HEK293 (cell line): ENCODE data around the gene PAK4.

Experiments used
- CTCF ChIA-PET: fragments of 350-600 bp; formaldehyde crosslinking; extraction: SDS; loops from one replicate; lab custom pipeline; 2021; ENCODE audit warnings: antibody characterized with exemption; lab: Yijun Ruan, JAX
- POLR2A ChIA-PET: fragments of 300-600 bp; formaldehyde crosslinking; extraction: SDS; loops from one replicate; lab custom pipeline; 2020; ENCODE audit warnings: antibody characterized with exemption, inconsistent platforms; lab: Yijun Ruan, JAX
- H3K27ac ChIP-seq: fragments of 200-500 bp; sonication (Bioruptor generic); 2 replicates; pipeline ENCODE4 v1.5.1; 2014; ENCODE audit warnings: low read depth, low read length, control low read depth, inconsistent platforms; ENCODE audit errors: extremely low read depth
- H3K36me3 ChIP-seq, 2 experiments: fragments of 200-500 bp in 1 of 2; sonication (Bioruptor generic) in 1 of 2; 1 replicate in 1 of 2; 2 replicates in 1 of 2; pipeline ENCODE4 v1.5.1; 2014 to 2017; ENCODE audit warnings: inconsistent platforms in 2 of 2, low read length in 2 of 2; ENCODE audit not compliant: control insufficient read depth in 2 of 2, insufficient read depth in 1 of 2
- H3K4me1 ChIP-seq: fragments of 200-500 bp; sonication (Bioruptor generic); 2 replicates; pipeline ENCODE4 v1.5.1; 2014; ENCODE audit warnings: mild to moderate bottlenecking, low read length, inconsistent platforms; ENCODE audit not compliant: control insufficient read depth, insufficient read depth
- H3K4me3 ChIP-seq: 2 replicates; pipeline ENCODE4 v1.5.1; 2011; ENCODE audit warnings: low read depth, mild to moderate bottlenecking, control low read depth, low read length, moderate library complexity
- H3K9me3 ChIP-seq: fragments of 200-500 bp; sonication (Bioruptor generic); 2 replicates; pipeline ENCODE4 v1.5.1; 2014; ENCODE audit warnings: low read depth, low read length, inconsistent platforms; ENCODE audit not compliant: control insufficient read depth, insufficient read depth
- EGR2 ChIP-seq: fragments of 450-650 bp; formaldehyde crosslinking; IDR thresholded peaks from 2 replicates; pipeline ENCODE4 v1.5.1; 2016; ENCODE audit warnings: low read depth, missing biosample characterization, missing genetic modification characterization
- GFI1B ChIP-seq: fragments of 450-650 bp; formaldehyde crosslinking; IDR thresholded peaks from 2 replicates; pipeline ENCODE4 v1.5.1; 2016; ENCODE audit warnings: missing biosample characterization, missing genetic modification characterization
- GLIS2 ChIP-seq: fragments of 450-650 bp; formaldehyde crosslinking; IDR thresholded peaks from 2 replicates; pipeline ENCODE4 v1.5.1; 2016; ENCODE audit warnings: missing biosample characterization, missing genetic modification characterization
- HOXC10 ChIP-seq: sonication (generic); formaldehyde crosslinking; IDR thresholded peaks from 2 replicates; pipeline ENCODE4 v1.8.1; 2023; ENCODE audit warnings: mild to moderate bottlenecking, missing genetic modification reagents
- MEIS1 ChIP-seq: sonication (generic); formaldehyde crosslinking; IDR thresholded peaks from 2 replicates; pipeline ENCODE4 v1.8.1; 2022; ENCODE audit warnings: missing genetic modification reagents, mild to moderate bottlenecking, borderline replicate concordance
- MYNN ChIP-seq: fragments of 450-650 bp; formaldehyde crosslinking; IDR thresholded peaks from 2 replicates; pipeline ENCODE4 v1.5.1; 2016; ENCODE audit warnings: missing biosample characterization, missing genetic modification characterization, borderline replicate concordance
- SP7 ChIP-seq: fragments of 450-650 bp; formaldehyde crosslinking; IDR thresholded peaks from 2 replicates; pipeline ENCODE4 v1.5.1; 2016; ENCODE audit warnings: missing biosample characterization, missing genetic modification characterization
- TRIM28 ChIP-seq: IDR thresholded peaks from 2 replicates; pipeline ENCODE4 v1.6.1; 2011; ENCODE audit warnings: low read length, control low read depth, borderline replicate concordance
- ZIC2 ChIP-seq: fragments of 450-650 bp; formaldehyde crosslinking; IDR thresholded peaks from 2 replicates; pipeline ENCODE4 v1.5.1; 2016; ENCODE audit warnings: missing biosample characterization, missing genetic modification characterization
- ZNF10 ChIP-seq: fragments of 450-650 bp; formaldehyde crosslinking; IDR thresholded peaks from 2 replicates; pipeline ENCODE4 v1.5.1; 2017; ENCODE audit warnings: missing biosample characterization, missing genetic modification characterization
- ZNF169 ChIP-seq: fragments of 450-650 bp; formaldehyde crosslinking; IDR thresholded peaks from 2 replicates; pipeline ENCODE4 v1.5.1; 2016; ENCODE audit warnings: missing biosample characterization, missing genetic modification characterization
- ZNF391 ChIP-seq: fragments of 450-650 bp; formaldehyde crosslinking; IDR thresholded peaks from 2 replicates; pipeline ENCODE4 v1.5.1; 2016; ENCODE audit warnings: low read depth, missing biosample characterization, missing genetic modification characterization, borderline replicate concordance
- ZNF473 ChIP-seq: fragments of 450-650 bp; formaldehyde crosslinking; IDR thresholded peaks from 2 replicates; pipeline ENCODE4 v1.5.1; 2017; ENCODE audit warnings: missing biosample characterization, missing genetic modification characterization
- ZNF600 ChIP-seq: fragments of 450-650 bp; formaldehyde crosslinking; IDR thresholded peaks from 2 replicates; pipeline ENCODE4 v1.5.1; 2016; ENCODE audit warnings: missing biosample characterization, missing genetic modification characterization
- ZNF677 ChIP-seq: fragments of 450-650 bp; IDR thresholded peaks from 2 replicates; pipeline ENCODE4 v1.5.0; 2018; ENCODE audit warnings: missing biosample characterization, mild to moderate bottlenecking, missing genetic modification characterization, moderate library complexity
- ZNF768 ChIP-seq: fragments of 450-650 bp; formaldehyde crosslinking; IDR thresholded peaks from 2 replicates; pipeline ENCODE4 v1.5.1; 2018; ENCODE audit warnings: missing biosample characterization, mild to moderate bottlenecking, missing genetic modification characterization
- ZNF776 ChIP-seq: fragments of 450-650 bp; formaldehyde crosslinking; IDR thresholded peaks from 2 replicates; pipeline ENCODE4 v1.5.0; 2017; ENCODE audit warnings: missing biosample characterization, missing genetic modification characterization, borderline replicate concordance
- TF ChIP-seq, protein P1 (sequence below): fragments of 450-650 bp; formaldehyde crosslinking; IDR thresholded peaks from 2 replicates; pipeline ENCODE4 v1.5.1; 2016; ENCODE audit warnings: missing biosample characterization, missing genetic modification characterization
- TF ChIP-seq, protein P2 (sequence below): fragments of 450-650 bp; formaldehyde crosslinking; IDR thresholded peaks from 2 replicates; pipeline ENCODE4 v1.5.1; 2016; ENCODE audit warnings: missing biosample characterization, missing genetic modification characterization
- TF ChIP-seq, protein P3 (sequence below): fragments of 450-650 bp; formaldehyde crosslinking; IDR thresholded peaks from 2 replicates; pipeline ENCODE4 v1.5.1; 2016; ENCODE audit warnings: missing biosample characterization, missing genetic modification characterization
- TF ChIP-seq, protein P4 (sequence below): fragments of 450-650 bp; formaldehyde crosslinking; IDR thresholded peaks from 2 replicates; pipeline ENCODE4 v1.5.1; 2016; ENCODE audit warnings: missing biosample characterization, missing genetic modification characterization, borderline replicate concordance

The PAK4 gene

DNA sequence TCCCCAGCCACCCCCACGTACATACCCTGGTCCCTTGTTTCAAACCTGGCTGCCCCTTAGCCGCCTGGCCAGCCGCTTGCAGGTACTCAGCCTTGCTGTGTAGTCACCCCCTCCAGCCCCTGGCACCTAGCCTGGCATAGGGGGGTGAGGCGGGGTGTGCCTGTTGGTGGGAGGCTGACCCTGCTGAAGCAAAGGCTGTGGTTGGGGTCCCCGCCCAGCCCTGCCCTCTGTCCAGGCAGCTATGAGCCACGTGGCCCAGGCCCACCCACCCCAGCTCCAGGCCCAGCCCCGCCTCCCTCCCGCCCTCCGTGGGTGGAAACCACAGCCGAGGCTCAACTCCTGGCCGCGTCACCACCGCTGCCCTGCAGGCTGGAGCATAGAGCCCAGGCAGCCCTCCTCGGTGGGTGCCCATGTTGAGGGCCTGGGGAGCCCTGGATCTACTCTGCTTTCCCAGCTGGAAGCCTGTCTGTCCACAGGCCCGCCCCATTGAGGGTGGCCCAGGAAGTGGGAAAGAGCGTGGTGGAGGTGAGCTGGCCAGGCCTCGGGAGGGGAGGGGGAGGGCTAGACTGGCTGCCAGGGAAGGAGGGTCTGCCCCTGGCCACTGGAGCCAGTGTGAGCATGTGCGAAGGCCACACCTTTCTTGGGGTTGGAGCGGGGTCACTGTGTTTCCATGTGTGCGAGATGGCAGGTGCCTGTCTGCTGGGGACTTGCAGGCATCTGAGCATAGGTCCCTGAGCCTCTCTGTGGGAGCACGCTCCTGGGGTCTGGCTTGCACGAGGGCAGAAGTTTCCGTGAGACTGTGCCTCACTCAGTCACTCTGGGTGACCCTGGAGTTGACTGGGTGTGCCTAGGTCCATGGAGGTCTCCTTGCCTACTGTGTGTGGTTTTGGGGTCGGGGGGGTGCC is 31.0 kb downstream of the PAK4 start (continued):
- TF ChIP-seq, protein P1, sequence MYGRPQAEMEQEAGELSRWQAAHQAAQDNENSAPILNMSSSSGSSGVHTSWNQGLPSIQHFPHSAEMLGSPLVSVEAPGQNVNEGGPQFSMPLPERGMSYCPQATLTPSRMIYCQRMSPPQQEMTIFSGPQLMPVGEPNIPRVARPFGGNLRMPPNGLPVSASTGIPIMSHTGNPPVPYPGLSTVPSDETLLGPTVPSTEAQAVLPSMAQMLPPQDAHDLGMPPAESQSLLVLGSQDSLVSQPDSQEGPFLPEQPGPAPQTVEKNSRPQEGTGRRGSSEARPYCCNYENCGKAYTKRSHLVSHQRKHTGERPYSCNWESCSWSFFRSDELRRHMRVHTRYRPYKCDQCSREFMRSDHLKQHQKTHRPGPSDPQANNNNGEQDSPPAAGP, result peak; percentile 83
- no peak for TF ChIP-seq MEIS1 (CRISPR knock-in tag)
- TF ChIP-seq ZNF776 (tag by site-specific recombination), result no peak
- no peak for TF ChIP-seq GFI1B
- TF ChIP-seq ZNF391 (tag by site-specific recombination), result no peak
- peak; percentile 17; the same call in 1 of the 2 replicates for TF ChIP-seq ZNF600 (tag by site-specific recombination)
- peak; percentile 63 for TF ChIP-seq GLIS2 (tag by site-specific recombination)
- TF ChIP-seq, all 188 proteins: peak for 16

DNA sequence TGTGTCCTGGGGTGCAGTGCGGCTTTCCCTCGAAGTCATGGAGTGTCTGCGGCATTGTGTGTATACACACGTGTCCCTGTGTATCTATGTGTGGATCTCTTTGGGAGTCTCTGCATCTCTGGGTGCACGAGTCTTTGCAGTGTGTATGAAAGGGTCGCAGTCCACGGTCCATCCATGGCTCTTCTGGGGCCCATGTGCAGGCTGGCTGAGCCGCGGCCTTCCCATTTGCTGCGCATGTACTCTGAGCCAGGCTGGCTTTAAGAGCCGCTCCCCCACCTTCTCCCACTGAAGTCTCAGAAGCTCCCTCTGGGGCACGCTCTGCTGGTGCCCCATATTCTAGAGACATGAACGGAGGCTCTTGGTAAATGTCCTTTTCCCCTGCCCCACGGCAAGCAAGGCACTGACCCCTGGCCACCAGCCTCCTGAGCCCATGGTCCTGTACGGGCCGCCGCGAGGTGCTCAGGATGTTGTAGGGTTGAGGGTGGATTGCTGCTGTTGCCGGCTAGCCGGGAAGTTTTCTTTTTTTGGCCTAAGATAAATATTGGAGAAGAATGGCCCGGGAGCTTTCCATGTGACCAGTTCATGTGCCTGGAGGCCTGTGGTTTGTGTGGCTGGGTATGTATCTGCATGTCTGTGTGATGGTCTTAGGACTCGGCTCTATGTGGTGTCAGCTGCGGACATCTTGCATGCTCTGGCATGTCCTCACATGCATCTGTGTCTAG is 31.9 kb downstream of the PAK4 start:
- TF ChIP-seq ZNF776 (tag by site-specific recombination) (no peak), EGR2 (tag by site-specific recombination) (no peak), ZNF677 (tag by site-specific recombination) (no peak), ZNF473 (tag by site-specific recombination) (no peak), ZNF768 (tag by site-specific recombination) (no peak), TRIM28 (no peak), ZNF10 (tag by site-specific recombination) (no peak), SP7 (tag by site-specific recombination) (no peak)
- TF ChIP-seq, protein P2, sequence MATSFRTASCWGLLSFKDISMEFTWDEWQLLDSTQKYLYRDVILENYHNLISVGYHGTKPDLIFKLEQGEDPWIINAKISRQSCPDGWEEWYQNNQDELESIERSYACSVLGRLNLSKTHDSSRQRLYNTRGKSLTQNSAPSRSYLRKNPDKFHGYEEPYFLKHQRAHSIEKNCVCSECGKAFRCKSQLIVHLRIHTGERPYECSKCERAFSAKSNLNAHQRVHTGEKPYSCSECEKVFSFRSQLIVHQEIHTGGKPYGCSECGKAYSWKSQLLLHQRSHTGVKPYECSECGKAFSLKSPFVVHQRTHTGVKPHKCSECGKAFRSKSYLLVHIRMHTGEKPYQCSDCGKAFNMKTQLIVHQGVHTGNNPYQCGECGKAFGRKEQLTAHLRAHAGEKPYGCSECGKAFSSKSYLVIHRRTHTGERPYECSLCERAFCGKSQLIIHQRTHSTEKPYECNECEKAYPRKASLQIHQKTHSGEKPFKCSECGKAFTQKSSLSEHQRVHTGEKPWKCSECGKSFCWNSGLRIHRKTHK (tag by site-specific recombination), result no peak
- TF ChIP-seq, protein P3, sequence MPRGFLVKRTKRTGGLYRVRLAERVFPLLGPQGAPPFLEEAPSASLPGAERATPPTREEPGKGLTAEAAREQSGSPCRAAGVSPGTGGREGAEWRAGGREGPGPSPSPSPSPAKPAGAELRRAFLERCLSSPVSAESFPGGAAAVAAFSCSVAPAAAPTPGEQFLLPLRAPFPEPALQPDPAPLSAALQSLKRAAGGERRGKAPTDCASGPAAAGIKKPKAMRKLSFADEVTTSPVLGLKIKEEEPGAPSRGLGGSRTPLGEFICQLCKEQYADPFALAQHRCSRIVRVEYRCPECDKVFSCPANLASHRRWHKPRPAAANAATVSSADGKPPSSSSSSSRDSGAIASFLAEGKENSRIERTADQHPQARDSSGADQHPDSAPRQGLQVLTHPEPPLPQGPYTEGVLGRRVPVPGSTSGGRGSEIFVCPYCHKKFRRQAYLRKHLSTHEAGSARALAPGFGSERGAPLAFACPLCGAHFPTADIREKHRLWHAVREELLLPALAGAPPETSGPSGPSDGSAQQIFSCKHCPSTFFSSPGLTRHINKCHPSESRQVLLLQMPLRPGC (tag by site-specific recombination), result no peak

DNA sequence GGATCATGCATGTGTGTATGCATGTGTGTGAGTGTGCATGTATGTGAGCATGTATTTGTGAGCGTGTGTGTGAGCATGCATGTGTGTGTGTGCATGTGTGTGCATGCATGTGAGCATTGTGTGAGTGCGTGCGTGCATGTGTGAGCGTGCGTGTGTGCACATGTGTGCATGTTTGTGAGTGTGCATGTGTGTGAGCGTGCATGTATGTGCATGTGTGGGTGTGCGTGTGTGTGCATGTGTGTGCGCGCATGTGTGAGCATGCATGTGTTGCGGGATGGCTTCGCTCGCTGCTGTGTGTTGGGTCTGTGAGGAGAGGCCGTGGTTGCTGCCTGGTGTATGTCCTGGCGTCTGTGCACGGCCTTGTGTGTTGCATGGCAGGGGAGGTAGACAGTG is 32.4 kb downstream of the PAK4 start:
- CTCF ChIA-PET, result interaction anchor here (1.0 kb wide), 1 partner anchor 48 kb away, joined by 4 read pairs; no protein-coding TSS in a partner anchor
- POLR2A ChIA-PET, result no interaction called here
- TF ChIP-seq, protein P4, sequence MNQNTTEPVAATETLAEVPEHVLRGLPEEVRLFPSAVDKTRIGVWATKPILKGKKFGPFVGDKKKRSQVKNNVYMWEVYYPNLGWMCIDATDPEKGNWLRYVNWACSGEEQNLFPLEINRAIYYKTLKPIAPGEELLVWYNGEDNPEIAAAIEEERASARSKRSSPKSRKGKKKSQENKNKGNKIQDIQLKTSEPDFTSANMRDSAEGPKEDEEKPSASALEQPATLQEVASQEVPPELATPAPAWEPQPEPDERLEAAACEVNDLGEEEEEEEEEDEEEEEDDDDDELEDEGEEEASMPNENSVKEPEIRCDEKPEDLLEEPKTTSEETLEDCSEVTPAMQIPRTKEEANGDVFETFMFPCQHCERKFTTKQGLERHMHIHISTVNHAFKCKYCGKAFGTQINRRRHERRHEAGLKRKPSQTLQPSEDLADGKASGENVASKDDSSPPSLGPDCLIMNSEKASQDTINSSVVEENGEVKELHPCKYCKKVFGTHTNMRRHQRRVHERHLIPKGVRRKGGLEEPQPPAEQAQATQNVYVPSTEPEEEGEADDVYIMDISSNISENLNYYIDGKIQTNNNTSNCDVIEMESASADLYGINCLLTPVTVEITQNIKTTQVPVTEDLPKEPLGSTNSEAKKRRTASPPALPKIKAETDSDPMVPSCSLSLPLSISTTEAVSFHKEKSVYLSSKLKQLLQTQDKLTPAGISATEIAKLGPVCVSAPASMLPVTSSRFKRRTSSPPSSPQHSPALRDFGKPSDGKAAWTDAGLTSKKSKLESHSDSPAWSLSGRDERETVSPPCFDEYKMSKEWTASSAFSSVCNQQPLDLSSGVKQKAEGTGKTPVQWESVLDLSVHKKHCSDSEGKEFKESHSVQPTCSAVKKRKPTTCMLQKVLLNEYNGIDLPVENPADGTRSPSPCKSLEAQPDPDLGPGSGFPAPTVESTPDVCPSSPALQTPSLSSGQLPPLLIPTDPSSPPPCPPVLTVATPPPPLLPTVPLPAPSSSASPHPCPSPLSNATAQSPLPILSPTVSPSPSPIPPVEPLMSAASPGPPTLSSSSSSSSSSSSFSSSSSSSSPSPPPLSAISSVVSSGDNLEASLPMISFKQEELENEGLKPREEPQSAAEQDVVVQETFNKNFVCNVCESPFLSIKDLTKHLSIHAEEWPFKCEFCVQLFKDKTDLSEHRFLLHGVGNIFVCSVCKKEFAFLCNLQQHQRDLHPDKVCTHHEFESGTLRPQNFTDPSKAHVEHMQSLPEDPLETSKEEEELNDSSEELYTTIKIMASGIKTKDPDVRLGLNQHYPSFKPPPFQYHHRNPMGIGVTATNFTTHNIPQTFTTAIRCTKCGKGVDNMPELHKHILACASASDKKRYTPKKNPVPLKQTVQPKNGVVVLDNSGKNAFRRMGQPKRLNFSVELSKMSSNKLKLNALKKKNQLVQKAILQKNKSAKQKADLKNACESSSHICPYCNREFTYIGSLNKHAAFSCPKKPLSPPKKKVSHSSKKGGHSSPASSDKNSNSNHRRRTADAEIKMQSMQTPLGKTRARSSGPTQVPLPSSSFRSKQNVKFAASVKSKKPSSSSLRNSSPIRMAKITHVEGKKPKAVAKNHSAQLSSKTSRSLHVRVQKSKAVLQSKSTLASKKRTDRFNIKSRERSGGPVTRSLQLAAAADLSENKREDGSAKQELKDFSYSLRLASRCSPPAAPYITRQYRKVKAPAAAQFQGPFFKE, result peak; percentile 36; the same call in 1 of the 2 replicates
- TF ChIP-seq ZIC2 (tag by site-specific recombination) (no peak), ZNF169 (tag by site-specific recombination) (0 out of 2 replicates have a peak, but pooled peaks have one; percentile 44), HOXC10 (no peak), MYNN (tag by site-specific recombination) (no peak)

More for the DNA sequence above, 31.9 kb downstream of the PAK4 start:
- CTCF ChIA-PET, result interaction anchor here (0.6 to 1.0 kb wide), 2 partner anchors 47 to 130 kb away, joined by 3 to 4 read pairs; no protein-coding TSS in a partner anchor
- peaks cover 23% of the 10 kb centered on the region for H3K4me1 ChIP-seq
- H3K27ac ChIP-seq, result peak overlapping the region; percentile 32; the same call in 1 of the 2 replicates
- no peaks in the 10 kb centered on the region for H3K9me3 ChIP-seq
- H3K36me3 ChIP-seq, result peaks cover 3 to 6% of the 10 kb centered on the region in 2 experiments; a peak in 2 of 3 replicates
- no peak overlapping the region for H3K4me3 ChIP-seq
- POLR2A ChIA-PET, result no interaction called here

More for the DNA sequence above, 32.4 kb downstream of the PAK4 start:
- no peaks in the 10 kb centered on the region for H3K9me3 ChIP-seq
- H3K4me1 ChIP-seq, result peaks cover 23% of the 10 kb centered on the region
- H3K36me3 ChIP-seq, result peaks cover 3 to 6% of the 10 kb centered on the region in 2 experiments; a peak in 2 of 3 replicates
- H3K27ac ChIP-seq, result 0 out of 2 replicates have a peak overlapping the region, but pooled peaks have one; percentile 32
- H3K4me3 ChIP-seq, result no peak overlapping the region
